ENCODE results near the gene UBAP1L.
"Not testable (repeated sequence)": the region's sequence is repeated elsewhere in the genome, so short reads cannot be mapped to it uniquely, and the experiment has no call there.

Gene UBAP1L

DNA sequence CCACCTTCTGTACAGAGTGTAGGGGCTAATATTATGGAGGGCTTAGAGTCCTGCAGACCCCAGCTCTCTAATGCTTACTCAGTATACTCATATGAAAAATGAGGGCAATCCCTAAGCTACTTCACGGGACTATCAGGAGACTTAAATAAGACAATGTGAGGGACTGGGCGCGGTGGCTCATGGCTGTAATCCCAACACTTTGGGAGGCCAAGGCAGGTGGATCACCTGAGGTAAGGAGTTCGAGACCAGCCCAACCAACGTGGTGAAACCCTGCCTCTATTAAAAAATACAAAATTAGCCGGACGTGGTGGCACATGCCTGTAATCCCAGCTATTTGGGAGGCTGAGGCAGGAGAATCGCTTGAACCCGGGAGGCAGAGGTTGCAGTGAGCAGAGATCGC is 15.2 kb downstream of the UBAP1L start:
- DNase-seq (ENCODE audit: low spot score): not testable (repeated sequence)

DNA sequence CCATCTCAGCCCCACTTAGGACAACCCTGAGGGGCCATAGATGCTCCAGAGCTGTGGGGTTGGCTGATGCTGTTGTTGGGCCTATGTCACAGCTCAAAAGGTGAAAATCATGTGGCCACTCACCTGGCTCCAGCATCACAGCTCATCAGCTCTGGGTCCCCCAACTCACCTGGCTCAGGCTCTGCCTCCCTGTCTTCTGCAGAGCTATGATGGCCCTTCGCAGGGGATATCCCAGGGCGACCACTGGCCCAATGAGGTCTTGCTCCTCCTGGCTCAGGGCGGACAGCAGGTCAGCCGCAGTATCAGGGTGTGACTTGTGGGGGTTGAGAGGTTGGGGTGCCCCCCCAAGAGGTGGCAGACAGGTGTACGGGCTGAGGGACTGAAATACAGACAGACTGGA is 15.7 kb downstream of the UBAP1L start:
- DNase-seq (ENCODE audit: low spot score): no peak

DNA sequence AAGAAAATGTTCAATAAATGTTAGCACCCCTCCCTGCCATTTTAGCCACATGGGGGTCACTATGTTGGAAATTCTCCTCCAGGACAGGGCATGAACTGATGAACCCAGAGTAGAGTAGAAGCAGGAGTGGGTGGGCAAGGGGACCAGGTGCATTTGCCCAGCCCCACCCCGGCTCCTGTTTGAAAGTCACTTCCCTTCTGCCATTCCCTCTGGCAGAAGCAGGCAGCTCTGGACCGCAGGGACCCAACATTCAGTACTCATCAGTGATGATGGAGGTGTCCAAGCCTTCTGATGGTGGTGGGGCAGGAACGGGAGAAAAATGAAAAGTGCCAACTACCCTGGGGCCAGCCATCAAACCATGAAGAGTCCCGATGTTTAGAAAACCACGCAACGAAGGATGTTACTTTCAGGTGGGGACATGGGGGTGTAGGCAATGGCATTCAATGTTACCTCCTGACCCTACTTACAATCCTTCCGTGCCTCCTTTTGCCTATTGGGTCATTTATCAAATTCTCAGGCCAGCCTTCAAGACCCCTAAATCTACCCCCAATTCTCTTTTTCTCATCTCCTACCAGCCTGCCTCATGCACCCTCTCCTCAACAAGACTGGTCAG is 17.2 kb downstream of the UBAP1L start:
- no peak for DNase-seq (ENCODE audit: low spot score)

DNA sequence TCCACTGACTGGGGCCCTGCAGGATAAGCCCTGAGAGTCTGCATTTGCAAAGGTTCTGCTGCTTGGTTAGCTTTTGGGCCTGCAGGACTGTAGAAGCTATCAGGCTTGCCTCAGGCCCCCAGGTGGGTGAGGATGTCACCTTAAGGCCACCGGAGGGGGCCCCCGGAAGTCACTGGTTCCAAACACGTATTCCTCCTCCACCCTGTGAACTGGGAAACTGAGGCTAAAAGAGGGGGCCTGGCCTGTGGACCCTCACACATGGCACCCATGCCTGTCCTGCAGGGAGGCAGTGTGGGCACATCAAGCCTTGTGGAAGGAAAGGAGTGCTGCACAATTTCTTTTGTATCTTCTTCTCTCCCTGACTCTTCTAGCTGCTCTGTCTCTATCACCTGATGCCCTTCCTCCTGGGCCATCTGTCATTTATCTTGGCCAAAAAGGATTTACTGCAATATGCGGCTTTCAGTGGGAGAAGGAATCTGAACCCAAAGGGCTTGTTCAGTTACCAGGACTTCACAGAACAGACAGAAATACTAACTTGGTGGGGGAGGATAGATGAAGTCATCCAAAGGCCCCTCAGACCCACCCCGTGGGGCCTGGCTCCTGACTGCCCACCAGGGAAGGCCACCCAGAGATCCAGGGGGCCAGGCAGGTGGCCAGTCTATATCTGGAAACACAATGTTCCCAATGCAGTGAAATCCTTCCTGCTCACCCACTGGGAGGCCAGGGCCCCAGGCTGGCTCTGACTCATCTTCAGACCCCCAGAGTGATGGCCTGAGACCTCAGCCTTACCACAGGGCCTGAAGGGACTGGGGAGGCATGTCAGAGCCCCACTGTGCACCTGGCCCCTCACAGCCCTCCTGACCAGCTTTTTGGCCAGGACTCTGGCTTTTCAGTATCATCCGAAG is 18.3 kb downstream of the UBAP1L start:
- no peak for DNase-seq (ENCODE audit: low spot score)

DNA sequence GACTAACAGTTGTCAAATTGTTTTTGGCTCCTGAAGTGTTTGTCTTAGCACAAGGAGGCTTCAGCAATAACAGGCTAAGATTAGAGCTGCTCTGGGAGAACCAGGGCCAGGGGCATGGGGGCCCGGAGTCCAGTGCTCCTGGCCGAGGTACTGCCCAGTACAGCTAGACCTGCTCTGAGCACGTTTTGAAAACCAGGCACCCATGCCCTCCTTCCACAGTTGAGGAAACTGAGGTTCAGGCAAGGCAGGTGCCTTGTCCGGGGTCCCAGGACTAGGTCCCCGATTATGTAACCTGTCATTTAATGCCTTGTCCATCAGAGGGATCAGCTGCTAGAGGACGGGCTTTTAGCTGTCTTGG is 19.3 kb downstream of the UBAP1L start:
- no peak for DNase-seq (ENCODE audit: low spot score)

DNA sequence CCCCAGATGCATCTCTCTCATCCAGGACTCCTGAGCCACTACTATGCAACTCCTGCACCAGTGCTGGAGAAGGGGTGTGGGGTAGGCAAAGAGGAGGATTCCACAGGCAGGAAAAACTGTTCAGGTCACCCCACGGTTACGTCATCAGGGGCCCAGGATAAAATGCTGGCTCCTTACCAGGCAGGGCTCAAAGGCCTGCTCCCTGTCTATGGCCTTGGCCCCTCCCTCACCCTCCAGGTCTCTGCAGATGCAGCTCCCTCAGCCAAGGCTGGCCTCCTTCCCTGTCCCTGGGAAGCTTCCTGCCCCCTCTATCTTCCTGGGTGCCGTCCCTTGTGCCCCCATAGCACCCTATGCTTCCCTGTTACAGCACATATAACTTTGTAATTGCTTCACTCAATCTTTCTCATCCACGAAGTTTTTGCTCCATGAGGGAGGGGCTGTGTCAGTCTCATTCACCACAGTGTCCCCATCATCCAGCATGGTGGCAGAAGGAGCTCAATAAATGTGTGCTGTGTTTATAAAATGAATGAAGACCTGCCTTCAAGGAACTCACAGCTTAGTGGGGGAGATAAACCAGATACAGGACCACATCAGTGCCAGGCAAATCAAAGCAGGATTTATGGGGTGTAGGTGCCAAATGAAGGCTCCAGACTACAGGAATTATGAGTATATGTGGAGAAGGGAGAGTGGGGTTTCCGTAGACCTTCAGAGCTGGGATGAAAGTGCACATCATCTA is 19.8 kb downstream of the UBAP1L start:
- DNase-seq (ENCODE audit: low spot score): no peak

DNA sequence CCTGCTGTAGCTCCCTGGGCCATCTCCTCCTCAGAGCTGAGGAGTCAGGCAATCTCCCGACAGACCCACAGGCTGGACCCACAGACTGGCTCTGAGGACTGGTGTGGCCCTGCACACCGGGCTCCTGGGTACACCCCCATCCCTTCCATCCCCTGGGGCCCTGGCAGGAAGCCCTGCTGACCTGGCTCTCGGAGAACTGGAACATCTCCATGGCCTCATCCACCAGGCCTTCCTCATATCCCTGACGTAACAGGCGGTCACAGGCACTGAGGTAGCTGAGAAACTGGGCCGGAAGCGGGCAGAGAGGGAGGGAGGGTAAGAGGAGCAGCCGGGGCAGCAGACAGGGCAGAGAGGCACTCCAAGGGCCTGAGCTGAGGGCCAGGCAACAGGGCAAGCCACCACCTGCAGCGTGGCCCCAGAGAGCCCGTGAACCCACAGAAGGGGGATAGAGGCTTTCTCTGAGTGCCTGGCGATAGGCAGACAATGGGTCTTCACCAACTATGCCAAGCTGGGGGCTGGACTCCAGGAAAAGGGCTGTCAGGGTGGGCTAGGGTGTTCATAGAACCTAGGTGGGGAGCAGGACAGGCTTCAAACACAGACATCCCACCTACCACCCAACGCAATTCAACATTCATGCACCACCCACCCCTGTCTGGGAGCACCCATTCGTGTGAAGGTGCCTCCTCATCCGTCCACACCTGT is 20.6 kb downstream of the UBAP1L start:
- no peak for DNase-seq (ENCODE audit: low spot score)

DNA sequence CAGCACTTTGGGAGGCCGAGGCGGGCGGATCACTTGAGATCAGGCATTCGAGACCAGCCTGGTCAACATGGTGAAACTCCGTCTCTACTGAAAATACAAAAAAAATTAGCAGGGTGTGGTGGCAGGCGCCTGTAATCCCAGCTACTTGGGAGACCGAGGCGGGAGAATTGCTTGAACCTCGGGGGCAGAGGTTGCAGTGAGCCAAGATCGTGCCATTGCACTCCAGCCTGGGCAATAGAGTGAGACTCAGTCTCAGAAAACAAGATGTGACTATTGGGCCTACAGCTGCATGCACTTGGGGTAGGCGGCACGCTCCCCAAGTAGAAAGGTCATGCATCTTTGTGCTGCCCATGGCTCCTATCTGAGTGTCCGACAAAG is 21.2 kb downstream of the UBAP1L start:
- not testable (repeated sequence) for DNase-seq (ENCODE audit: low spot score)

DNA sequence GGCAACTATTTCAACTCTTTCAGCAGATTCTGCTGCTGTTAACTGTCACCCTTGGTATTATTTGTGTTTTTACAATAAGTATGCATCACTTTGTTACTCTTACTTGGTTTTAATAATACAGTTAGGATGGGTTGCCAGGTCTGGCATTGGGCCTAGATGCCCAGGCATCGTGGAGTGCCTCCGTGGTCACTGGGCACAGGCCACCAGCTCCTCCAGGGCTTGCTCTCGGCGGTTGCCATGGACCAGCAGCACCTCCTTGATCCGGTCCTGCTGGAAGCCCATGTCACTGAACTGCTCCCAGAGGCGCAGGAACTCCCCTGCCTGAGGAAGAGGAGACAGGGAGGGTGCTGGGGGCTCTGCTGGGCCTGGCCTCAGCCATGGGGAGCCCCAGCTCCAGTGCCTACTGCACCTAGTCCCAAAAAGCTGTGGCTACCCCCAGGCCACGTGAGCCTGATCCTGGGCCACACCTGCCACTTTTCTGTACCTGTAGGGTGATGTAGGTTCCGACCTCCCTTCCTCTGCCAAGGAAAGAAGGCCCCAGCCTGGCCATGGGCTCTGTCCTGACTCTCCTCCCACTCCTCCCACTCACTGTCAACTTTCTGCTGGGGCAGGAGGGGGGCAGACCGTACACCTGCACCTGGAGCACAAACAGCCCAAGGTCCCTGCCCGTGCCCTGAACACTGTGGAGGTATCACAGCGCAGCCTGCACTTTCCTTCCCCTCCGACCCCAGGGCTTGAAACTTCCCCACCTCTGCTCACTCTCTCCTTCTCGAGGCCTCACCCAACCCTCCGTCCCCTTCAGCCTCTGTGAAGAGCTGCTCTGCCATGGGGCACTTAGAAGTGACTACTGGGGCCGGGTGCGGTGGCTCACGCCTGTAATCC is 21.8 kb downstream of the UBAP1L start:
- no peak for DNase-seq (ENCODE audit: low spot score)

DNA sequence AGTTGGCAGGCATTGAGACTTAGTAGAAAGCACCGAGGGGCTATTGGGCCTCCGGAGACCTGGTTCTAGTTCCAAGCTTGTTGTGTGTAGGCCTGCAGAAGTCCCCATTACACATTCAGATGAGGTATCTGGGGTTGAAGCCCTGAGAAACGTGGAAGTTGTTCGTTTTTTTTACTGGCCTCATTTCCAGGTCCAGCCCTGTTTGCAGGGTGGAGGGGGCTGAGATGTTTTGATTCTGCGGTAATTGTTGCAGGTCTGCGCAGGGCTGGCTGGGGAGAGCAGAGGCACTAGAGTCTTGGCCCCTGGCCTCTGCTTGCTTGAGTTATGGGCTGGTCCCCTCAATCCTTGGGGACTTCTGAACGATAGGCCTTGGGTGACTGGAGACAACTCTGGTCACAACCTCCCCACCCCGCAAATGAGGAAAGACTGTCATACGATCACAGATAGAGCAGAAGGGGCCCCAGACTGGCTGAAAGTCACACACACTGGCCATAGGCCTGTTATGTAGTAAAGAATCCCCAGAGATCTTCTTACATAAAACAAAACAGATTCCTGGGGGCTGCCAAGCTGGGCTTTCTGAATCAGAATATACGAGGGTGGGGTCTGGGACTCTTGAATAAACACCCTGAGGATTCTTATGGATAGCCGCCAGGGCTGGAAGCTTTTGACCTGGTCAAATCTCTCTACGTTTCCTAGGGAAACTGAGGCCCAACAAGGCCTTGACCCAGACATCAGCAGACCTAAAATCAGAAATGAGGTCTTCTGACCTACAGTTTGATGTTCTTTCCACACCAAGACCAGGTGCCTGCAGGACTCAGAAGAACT is 22.8 kb downstream of the UBAP1L start:
- DNase-seq (ENCODE audit: low spot score): no peak

DNA sequence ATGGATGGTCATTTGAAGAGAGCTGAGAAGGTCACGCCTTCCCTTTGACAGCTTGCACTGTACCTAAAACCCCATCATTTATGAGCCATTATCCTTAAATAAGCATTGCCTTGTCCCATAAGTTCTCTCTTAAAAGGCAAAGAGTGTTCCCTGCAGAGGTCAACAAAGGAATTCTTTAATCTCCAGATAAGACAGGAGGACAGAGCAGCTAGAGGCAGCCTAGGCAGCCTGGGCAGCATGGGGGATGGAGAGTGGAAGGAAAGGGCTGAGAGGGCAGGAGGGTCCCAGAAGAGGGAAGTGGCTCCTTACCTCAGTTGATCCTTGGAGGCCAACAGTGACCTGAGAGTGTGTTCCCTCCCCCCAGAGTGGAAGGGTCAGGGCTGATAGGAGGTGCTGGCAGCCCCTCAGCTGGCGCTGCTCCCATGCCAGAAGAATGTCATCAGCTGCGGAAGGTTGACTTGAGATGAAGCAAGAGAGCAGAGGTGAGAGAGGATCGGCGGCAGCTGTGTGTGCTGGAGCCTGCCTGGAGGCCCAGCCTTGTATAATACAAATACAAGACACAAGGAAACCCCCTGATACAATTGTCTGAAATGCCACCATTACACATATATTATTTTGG is 25.7 kb downstream of the UBAP1L start:
- no peak for DNase-seq (ENCODE audit: low spot score)

DNA sequence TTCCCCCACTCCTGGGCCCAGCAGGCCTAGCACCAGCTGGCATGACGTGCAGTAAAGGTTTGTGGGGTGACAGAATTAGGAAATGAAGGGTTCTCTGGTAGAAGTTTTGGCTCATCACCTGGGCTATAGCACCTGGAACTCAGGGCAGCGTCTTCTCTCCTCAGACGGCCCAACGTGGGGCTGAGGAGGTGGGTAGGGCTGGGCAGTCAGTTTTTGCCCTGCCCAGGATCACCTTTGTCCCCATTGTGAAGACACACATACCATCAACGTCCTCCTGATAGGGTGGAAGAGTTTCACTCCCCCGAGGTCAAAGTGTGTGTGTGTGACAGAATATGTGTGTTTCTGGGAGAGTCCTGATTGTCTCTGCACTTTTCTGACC is 26.4 kb downstream of the UBAP1L start:
- DNase-seq (ENCODE audit: low spot score): no peak

DNA sequence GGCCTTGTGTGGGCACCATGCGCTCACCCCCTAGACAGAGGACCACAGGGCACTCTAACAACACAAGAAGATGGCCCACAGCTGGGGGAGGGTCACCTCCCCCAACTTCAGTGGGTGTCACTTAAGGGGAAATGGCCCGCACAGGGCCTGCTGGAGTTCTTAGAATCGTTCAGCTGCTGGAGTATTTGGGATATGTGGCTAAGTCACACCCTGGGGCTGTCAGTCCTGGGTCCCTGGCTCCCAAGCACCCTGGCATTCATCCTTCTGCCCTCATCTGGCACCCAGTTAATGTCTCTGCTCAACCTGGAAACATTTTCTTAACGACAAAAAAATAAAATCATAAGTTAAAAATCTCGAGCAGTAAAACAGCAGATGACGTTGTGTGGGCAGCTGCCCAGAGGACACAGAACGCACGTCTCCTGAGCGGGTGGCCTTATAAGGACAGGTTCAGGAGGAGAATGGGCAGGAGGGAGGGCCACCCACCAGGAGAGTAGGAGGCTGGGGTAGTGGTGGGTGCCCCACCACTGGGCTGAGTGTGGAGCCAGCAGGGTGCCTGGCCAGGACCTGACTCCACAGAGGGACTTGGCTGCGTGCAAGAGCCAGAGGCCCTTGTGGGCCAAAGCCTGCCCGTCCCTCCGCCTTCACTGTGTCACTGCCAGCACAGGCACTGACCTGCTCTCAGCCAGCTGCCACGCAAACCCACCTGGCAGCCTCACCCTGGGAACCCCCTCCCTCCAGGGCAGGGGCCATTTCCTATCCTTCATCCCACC is 26.9 kb downstream of the UBAP1L start:
- no peak for DNase-seq (ENCODE audit: low spot score)

DNA sequence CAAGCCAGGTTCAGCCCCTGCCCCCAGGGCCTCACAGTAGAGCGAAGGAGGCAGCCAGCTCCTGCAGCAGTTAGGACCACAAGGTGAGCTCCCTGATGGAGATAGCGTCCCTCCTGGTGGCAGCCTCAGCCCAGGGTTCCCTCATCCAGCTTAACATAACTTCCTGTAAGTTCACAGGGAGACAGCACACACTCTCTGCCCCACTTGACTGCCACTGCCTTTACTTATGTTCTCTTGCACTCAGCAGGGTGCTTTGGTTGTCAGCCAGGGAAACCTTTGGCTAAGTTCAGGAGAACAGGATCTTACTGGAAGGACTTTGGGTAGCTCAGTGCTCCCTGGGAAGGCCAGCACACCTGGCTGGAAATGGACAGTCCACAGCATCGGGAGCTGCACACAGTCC is 27.6 kb downstream of the UBAP1L start:
- no peak for DNase-seq (ENCODE audit: low spot score)

DNA sequence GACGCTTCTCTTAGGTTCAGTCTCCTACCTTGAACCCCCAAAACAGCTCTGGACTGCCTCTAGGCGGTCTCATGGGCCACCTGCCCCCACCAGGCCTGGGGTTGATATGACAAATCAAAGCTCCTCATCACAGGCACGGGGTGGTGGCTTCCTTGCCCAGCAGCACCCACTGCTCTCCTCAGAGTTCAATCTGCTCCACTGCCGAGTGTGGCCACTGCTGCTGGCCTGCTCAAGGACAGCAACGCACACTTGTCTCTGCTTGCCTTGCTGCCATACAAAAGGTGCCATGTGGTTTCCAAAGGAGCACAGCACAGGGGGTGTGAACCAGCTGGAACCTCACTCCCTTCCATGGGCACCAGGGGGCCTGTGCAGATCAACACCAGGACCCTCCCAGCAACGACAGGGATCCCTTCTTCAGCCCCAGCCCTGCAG is 28.3 kb downstream of the UBAP1L start:
- no peak for DNase-seq (ENCODE audit: low spot score)

DNA sequence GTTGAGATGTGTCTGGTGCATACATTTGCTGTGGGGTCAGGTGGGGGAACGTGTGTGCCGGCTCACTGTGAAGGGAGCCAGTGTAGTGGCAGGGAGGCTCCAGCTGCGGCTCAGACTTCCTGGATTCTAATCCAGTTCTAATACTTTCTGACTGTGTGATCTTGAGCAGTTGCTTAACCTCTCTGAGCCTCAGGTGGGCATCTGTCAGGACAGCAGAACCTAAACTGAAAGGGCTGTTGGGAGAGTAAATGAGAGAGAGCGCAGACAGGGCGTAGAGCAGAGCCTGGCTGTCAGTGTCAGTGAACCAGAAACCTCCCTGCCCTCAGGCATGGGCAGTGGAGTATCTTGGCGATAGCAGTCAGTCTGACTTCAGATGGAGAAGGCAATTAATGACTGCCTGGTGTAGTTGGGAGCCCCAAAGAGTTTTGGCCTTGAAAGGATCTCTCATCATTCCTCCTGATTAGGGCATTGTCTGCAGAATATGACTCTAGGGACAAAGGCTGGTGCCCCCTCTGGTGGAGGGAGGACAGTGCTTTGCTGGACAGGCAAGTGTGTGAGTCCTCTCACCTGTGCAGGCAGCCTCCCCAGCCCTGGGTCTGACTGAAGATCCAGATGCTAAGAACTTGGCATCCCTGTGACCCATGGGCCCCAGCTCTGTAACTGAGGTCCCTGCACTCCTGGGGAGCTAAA is 28.9 kb downstream of the UBAP1L start:
- DNase-seq (ENCODE audit: low spot score): no peak

DNA sequence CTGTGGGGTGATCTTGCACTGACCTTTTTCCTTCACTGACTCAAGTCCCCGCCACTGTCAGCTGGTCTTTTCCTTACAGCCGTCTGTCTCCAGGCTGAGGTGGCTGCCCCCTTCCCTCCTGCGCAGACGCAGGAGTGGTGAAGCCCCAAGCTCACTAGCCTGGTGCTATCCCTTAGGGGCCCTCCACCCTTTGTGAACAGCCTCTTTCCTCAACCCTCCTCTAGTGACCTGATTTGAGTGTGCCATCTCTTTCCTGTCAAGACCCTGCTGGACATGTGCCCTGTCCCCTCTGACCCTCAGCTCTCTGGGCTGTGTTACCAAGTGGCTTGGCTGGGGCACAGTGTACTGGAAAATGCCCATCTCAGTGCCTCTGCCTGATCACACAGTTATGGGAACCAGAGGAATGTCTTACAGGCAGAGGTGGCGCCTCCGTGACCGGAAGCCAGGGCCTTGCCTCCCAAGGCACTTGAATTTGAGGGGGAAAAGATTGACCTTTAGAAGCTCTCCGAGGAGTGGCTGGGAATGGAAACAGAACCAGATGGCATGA is 29.7 kb downstream of the UBAP1L start:
- DNase-seq (ENCODE audit: low spot score): no peak

DNA sequence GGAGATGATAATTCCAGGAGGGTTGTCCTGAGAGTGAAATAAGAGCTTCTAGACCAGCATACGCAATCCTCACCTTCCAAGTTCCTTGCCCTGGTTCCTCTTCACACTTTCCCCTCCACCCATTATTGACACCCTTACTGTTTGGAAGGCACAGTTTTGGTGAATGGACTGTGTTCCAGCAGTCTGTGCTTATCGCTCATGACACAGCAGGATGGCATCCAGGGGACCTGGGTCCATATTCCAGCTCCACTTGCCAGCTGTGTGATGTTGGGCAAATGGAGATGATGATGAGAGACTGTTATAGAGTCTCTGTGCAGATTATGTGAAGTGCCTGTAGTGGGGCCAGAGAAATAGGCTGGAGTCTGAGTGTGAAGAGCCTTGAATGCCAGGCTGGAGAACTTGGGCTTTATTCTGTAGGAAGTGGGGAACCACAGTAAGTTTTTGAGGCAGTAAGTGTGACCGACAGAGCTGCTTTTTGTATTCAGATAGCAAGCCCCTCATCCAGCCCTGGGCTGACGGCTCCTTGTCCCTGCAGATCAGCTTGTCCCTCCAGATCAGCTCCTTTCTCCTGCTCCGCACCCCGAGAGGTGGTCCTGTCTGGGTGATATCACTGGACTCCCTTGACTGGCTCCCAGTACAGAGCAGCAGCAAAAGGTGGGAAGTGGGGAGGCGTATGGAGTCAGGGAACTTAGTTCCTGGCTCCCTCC is 30.3 kb downstream of the UBAP1L start:
- no peak for DNase-seq (ENCODE audit: low spot score)

Measured in RKO (cell line).